GM12878 (cell line): ENCODE data around the gene THRAP3. TPM values are rescaled to one million over a fixed set of nuclear protein-coding genes. Genes with fewer than 3 reads are reported as not detected.

Experiments
- KLF5 ChIP-seq: fragments of 450-650 bp; IDR thresholded peaks from 2 replicates; pipeline ENCODE4 v1.6.1; 2014; ENCODE audit warnings: mild to moderate bottlenecking; ENCODE audit not compliant: partially characterized antibody
- NR2C1 ChIP-seq: fragments of 450-650 bp; IDR thresholded peaks from 2 replicates; pipeline ENCODE4 v1.6.1; 2017; ENCODE audit warnings: antibody characterized with exemption, mild to moderate bottlenecking, moderate library complexity
- RAD51 ChIP-seq: fragments of 450-650 bp; IDR thresholded peaks from 2 replicates; pipeline ENCODE4 v1.6.1; 2016; ENCODE audit warnings: moderate library complexity, mild to moderate bottlenecking, inconsistent platforms
- RB1 ChIP-seq: fragments of 450-650 bp; formaldehyde crosslinking; IDR thresholded peaks from 2 replicates; pipeline ENCODE4 v1.6.1; 2017; ENCODE audit warnings: mild to moderate bottlenecking, borderline replicate concordance
- YY1 ChIP-seq: IDR thresholded peaks from 2 replicates; pipeline ENCODE4 v1.6.1; 2011; ENCODE audit warnings: low read depth, mild to moderate bottlenecking, low read length
- polyA plus RNA-seq, 11 experiments: library from polyadenylated mRNA; depleted of rRNA in 4 of 11; unstranded in 6 of 11; stranded (reverse) in 5 of 11; fragments of >200 nt; fragmentation: Nextera tagmentation in 4 of 11; fragmentation: Illumina TruSeq in 1 of 11; extraction: Ambion mirVana in 4 of 11; extraction: Trizol in 1 of 11; gene quantifications; 1 replicate in 1 of 11; 2 replicates in 10 of 11; pipeline versions ENCODE4 v1.2.1 to v1.2.3, GENCODE V29; 2011 to 2016; ENCODE audit warnings: inconsistent platforms in 2 of 11, missing spikeins in 2 of 11, low read depth in 1 of 11
- total RNA-seq, 4 experiments: library from RNA; depleted of rRNA in 3 of 4; stranded (reverse); fragments of >200 nt in 3 of 4; fragmentation: Illumina TruSeq in 1 of 4; extraction: Trizol in 1 of 4; gene quantifications; 2 replicates each; pipeline versions ENCODE4 v1.2.1 to v1.2.3, GENCODE V29; 2013 to 2021
- TF ChIP-seq, protein P1 (sequence below): fragments of 150-350 bp; IDR thresholded peaks from 2 replicates; pipeline ENCODE4 v1.6.1; 2016; ENCODE audit warnings: low read depth, low read length
- TF ChIP-seq, protein P2 (sequence below): fragments of 450-650 bp; formaldehyde crosslinking; IDR thresholded peaks from 2 replicates; pipeline ENCODE4 v1.4.0; 2020; ENCODE audit warnings: mild to moderate bottlenecking, moderate library complexity
- TF ChIP-seq, protein P3 (sequence below): fragments of 150-350 bp; IDR thresholded peaks from 2 replicates; pipeline ENCODE4 v1.6.1; 2014; ENCODE audit warnings: mild to moderate bottlenecking, low read depth, low read length

THRAP3 gene
- total and polyA plus RNA-seq, 10 of the 15 experiments (the other 5 are each of a cell fraction or from before 2014, with no cell fraction given), result 76.3 to 173 (median 136) TPM

DNA sequence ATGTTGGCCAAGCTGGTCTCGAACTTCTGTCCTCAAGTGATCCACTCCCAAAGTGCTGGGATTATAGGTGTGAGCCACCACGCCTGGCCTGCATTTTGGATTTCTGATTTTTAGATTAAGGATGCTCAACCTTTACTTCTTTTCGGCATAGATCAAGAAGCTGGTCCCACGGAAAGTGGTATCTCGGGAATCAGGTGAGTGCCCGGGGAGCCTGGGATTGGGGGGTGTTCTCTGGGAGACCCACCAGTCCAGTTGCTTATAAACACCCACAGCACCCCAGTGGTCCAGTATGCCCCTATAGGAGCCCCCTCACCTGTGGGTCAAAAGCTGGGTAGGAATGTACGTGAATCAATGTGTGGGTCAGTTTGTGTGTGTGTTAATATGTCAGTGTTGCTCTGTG is 85.2 kb downstream of the THRAP3 start (continued):
- TF ChIP-seq YY1 (no peak), KLF5 (no peak), RB1 (no peak), RAD51 (no peak), NR2C1 (no peak)
- TF ChIP-seq, protein P1, sequence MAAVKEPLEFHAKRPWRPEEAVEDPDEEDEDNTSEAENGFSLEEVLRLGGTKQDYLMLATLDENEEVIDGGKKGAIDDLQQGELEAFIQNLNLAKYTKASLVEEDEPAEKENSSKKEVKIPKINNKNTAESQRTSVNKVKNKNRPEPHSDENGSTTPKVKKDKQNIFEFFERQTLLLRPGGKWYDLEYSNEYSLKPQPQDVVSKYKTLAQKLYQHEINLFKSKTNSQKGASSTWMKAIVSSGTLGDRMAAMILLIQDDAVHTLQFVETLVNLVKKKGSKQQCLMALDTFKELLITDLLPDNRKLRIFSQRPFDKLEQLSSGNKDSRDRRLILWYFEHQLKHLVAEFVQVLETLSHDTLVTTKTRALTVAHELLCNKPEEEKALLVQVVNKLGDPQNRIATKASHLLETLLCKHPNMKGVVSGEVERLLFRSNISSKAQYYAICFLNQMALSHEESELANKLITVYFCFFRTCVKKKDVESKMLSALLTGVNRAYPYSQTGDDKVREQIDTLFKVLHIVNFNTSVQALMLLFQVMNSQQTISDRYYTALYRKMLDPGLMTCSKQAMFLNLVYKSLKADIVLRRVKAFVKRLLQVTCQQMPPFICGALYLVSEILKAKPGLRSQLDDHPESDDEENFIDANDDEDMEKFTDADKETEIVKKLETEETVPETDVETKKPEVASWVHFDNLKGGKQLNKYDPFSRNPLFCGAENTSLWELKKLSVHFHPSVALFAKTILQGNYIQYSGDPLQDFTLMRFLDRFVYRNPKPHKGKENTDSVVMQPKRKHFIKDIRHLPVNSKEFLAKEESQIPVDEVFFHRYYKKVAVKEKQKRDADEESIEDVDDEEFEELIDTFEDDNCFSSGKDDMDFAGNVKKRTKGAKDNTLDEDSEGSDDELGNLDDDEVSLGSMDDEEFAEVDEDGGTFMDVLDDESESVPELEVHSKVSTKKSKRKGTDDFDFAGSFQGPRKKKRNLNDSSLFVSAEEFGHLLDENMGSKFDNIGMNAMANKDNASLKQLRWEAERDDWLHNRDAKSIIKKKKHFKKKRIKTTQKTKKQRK, result no peak
- TF ChIP-seq, protein P2, sequence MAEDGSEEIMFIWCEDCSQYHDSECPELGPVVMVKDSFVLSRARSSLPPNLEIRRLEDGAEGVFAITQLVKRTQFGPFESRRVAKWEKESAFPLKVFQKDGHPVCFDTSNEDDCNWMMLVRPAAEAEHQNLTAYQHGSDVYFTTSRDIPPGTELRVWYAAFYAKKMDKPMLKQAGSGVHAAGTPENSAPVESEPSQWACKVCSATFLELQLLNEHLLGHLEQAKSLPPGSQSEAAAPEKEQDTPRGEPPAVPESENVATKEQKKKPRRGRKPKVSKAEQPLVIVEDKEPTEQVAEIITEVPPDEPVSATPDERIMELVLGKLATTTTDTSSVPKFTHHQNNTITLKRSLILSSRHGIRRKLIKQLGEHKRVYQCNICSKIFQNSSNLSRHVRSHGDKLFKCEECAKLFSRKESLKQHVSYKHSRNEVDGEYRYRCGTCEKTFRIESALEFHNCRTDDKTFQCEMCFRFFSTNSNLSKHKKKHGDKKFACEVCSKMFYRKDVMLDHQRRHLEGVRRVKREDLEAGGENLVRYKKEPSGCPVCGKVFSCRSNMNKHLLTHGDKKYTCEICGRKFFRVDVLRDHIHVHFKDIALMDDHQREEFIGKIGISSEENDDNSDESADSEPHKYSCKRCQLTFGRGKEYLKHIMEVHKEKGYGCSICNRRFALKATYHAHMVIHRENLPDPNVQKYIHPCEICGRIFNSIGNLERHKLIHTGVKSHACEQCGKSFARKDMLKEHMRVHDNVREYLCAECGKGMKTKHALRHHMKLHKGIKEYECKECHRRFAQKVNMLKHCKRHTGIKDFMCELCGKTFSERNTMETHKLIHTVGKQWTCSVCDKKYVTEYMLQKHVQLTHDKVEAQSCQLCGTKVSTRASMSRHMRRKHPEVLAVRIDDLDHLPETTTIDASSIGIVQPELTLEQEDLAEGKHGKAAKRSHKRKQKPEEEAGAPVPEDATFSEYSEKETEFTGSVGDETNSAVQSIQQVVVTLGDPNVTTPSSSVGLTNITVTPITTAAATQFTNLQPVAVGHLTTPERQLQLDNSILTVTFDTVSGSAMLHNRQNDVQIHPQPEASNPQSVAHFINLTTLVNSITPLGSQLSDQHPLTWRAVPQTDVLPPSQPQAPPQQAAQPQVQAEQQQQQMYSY (CRISPR knock-in tag), result no peak
- TF ChIP-seq, protein P3, sequence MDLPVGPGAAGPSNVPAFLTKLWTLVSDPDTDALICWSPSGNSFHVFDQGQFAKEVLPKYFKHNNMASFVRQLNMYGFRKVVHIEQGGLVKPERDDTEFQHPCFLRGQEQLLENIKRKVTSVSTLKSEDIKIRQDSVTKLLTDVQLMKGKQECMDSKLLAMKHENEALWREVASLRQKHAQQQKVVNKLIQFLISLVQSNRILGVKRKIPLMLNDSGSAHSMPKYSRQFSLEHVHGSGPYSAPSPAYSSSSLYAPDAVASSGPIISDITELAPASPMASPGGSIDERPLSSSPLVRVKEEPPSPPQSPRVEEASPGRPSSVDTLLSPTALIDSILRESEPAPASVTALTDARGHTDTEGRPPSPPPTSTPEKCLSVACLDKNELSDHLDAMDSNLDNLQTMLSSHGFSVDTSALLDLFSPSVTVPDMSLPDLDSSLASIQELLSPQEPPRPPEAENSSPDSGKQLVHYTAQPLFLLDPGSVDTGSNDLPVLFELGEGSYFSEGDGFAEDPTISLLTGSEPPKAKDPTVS, result no peak
